Cardiac septum (tissue), 1 donor: ENCODE measurements around the gene ZNRD2. TPM values are rescaled to one million over a fixed set of nuclear protein-coding genes. Genes with fewer than 3 reads are reported as not detected.
"Not testable (repeated sequence)": the region's sequence is repeated elsewhere in the genome, so short reads cannot be mapped to it uniquely, and the experiment has no call there.

Experiments used
- DNase-seq: peaks from one replicate; pipeline ENCODE4 v3.0.0-alpha.2; 2020; ENCODE audit warnings: low spot score
- intact Hi-C: fragments of 100-400 bp; cut with DNase I; formaldehyde crosslinking; loops from one replicate; pipeline ENCODE4 v1.14.0; 2022
- long read RNA-seq: library from polyadenylated mRNA; unstranded; transcript quantifications from one replicate; pipeline ENCODE4 v2.0.0, GENCODE V29; 2021
- total RNA-seq: library from RNA; stranded (reverse); fragmentation: NEBNext Ultra II Directional; extraction: Animal tissue kit (Norgen Biotek cat#: 25700); gene quantifications from one replicate; pipeline ENCODE4 v1.2.1, GENCODE V29; 2021
- donor health status: DM: no; HTN: no; CAD: no.

ZNRD2 gene
- total RNA-seq: 28.3 TPM
- long read RNA-seq, transcript SSSCA1-201 (4 exons, 698 nt): major isoform, 23 of 57 reads
- long read RNA-seq, partial matches to known transcripts: 0 of 57 reads
- long read RNA-seq, other reads (novel, unspliced or antisense): 33 of 57 reads

- DNase-seq: peak; percentile 99
- intact Hi-C loops: no loop called here
Observed at GRCh38 chr11:65569973-65570918, at the start of gene ZNRD2. ZNRD2 (plus strand) TSS chr11:65570477; CDS start chr11:65570492, 15 bp downstream.

- intact Hi-C loops, DNase-seq: not testable (repeated sequence)
Observed at GRCh38 chr11:65521777-65522521, 48.3 kb upstream of the ZNRD2 start.

GRCh38 chr11:65522718-65523630, 47.3 kb upstream of the ZNRD2 start:
- intact Hi-C loops: not testable (repeated sequence)

GRCh38 chr11:65523631-65523968, 46.7 kb upstream of the ZNRD2 start:
- DNase-seq, intact Hi-C loops: not testable (repeated sequence)

More at GRCh38 chr11:65522718-65523630, 47.3 kb upstream of the ZNRD2 start:
- DNase-seq: not testable (repeated sequence)

- intact Hi-C loops: no loop called here
- DNase-seq: no peak
Observed at GRCh38 chr11:65524014-65524740, 46.1 kb upstream of the ZNRD2 start.

GRCh38 chr11:65524741-65525545, 45.3 kb upstream of the ZNRD2 start, which contains the start of gene SCYL1:
SCYL1 (plus strand) TSS chr11:65525083; CDS start chr11:65525154, 71 bp downstream.
- intact Hi-C loops: no loop called here
- peak; percentile 95 for DNase-seq

- no peak for DNase-seq
Observed at GRCh38 chr11:65525546-65526480, 44.5 kb upstream of the ZNRD2 start.

GRCh38 chr11:65526744-65527143, 43.5 kb upstream of the ZNRD2 start:
- no peak for DNase-seq
- intact Hi-C loops: no loop called here

More at GRCh38 chr11:65525546-65526480, 44.5 kb upstream of the ZNRD2 start:
- intact Hi-C loops: no loop called here

GRCh38 chr11:65528819-65529350, 41.4 kb upstream of the ZNRD2 start:
- intact Hi-C loops: no loop called here
- no peak for DNase-seq

GRCh38 chr11:65529475-65530156, 40.7 kb upstream of the ZNRD2 start:
- no peak for DNase-seq
- intact Hi-C loops: no loop called here

GRCh38 chr11:65530157-65530496, 40.1 kb upstream of the ZNRD2 start:
- no peak for DNase-seq
- intact Hi-C loops: no loop called here

GRCh38 chr11:65532388-65533064, 37.8 kb upstream of the ZNRD2 start:
- intact Hi-C loops: no loop called here
- DNase-seq: no peak

- DNase-seq: no peak
- intact Hi-C loops: no loop called here
Observed at GRCh38 chr11:65535102-65535501, 35.2 kb upstream of the ZNRD2 start.

- intact Hi-C loops: no loop called here
- DNase-seq: no peak
Observed at GRCh38 chr11:65536412-65537295, 33.6 kb upstream of the ZNRD2 start.

- intact Hi-C loops: no loop called here
- DNase-seq: no peak
Observed at GRCh38 chr11:65537296-65537597, 33.0 kb upstream of the ZNRD2 start.
